Vagina (tissue), 2 donors: ENCODE measurements around the gene BRPF1.

Experiments
- CTCF ChIP-seq, 3 experiments: fragments of 450-650 bp in 2 of 3; fragments of 200-600 bp in 1 of 3; sonication (generic) in 1 of 3; IDR thresholded peaks; one replicate each; pipeline ENCODE4 v1.5.1; 2017 to 2019; ENCODE audit warnings: antibody characterized with exemption in 3 of 3, mild to moderate bottlenecking in 2 of 3, moderate library complexity in 2 of 3
- POLR2AphosphoS5 ChIP-seq, 2 donors: sonication (generic); formaldehyde crosslinking; IDR thresholded peaks; one replicate each; pipeline ENCODE4 v1.9.0; 2017; ENCODE audit warnings: antibody characterized with exemption in 2 of 2, mild to moderate bottlenecking in 2 of 2, low read depth in 1 of 2; ENCODE audit not compliant: insufficient read depth in 1 of 2

GRCh38 chr3:9725775-9726515, 5.6 kb upstream of the BRPF1 start:
- TF ChIP-seq CTCF (IDR thresholded peaks at IDR 0.05) (no peak), POLR2AphosphoS5 (IDR thresholded peaks at IDR 0.05; ENCODE audit: insufficient read depth in 1 of 2, low read depth in 1 of 2) (no peak)
